Colonic mucosa (tissue), 4 donors: ENCODE data around the gene UPK3B. TPM values are rescaled to one million over a fixed set of nuclear protein-coding genes. Genes with fewer than 3 reads are reported as not detected.
"Not testable (repeated sequence)": the region's sequence is repeated elsewhere in the genome, so short reads cannot be mapped to it uniquely, and the experiment has no call there.

Experiments used
- DNase-seq: peaks from one replicate; pipeline ENCODE4 v3.0.0-alpha.2; 2020
- H3K27ac ChIP-seq: fragments of 200-600 bp; one replicate; pipeline ENCODE4 v1.8.0; 2021
- H3K27me3 ChIP-seq: fragments of 200-600 bp; one replicate; pipeline ENCODE4 v1.8.0; 2021
- H3K36me3 ChIP-seq: fragments of 200-600 bp; one replicate; pipeline ENCODE4 v1.8.0; 2021
- H3K4me1 ChIP-seq: fragments of 200-600 bp; one replicate; pipeline ENCODE4 v1.8.0; 2021; ENCODE audit warnings: mild to moderate bottlenecking
- H3K4me3 ChIP-seq: fragments of 200-600 bp; one replicate; pipeline ENCODE4 v1.8.0; 2021
- H3K9ac ChIP-seq, 2 donors: one replicate each; pipeline ENCODE4 v1.7.0; 2013; ENCODE audit warnings: control low read depth in 2 of 2, low read depth in 2 of 2, low read length in 2 of 2
- H3K9me3 ChIP-seq: fragments of 200-600 bp; one replicate; pipeline ENCODE4 v1.8.0; 2021
- intact Hi-C: fragments of 100-400 bp; cut with DNase I; formaldehyde crosslinking; loops from one replicate; pipeline ENCODE4 v1.14.1; 2022
- total RNA-seq, 2 donors: library from RNA; stranded (reverse); fragmentation: NEBNext Ultra II Directional in 1 of 2; extraction: Animal tissue kit (Norgen Biotek cat#: 25700) in 1 of 2; gene quantifications; one replicate each; pipeline ENCODE4 v1.2.1, GENCODE V29; 2021
- TF ChIP-seq, protein P1 (sequence below): fragments of 200-600 bp; IDR thresholded peaks from one replicate; pipeline ENCODE4 v1.8.0; 2022; ENCODE audit warnings: antibody characterized with exemption, mild to moderate bottlenecking
- donor health status: healthy.
- donor health status: DM: no; HTN: no; CAD: no.
- donor health status: DM: no; HTN: no; CAD: no.

Gene UPK3B
- total RNA-seq, 2 donors from 2014 or later = 0.72 to 2.6 TPM

DNA sequence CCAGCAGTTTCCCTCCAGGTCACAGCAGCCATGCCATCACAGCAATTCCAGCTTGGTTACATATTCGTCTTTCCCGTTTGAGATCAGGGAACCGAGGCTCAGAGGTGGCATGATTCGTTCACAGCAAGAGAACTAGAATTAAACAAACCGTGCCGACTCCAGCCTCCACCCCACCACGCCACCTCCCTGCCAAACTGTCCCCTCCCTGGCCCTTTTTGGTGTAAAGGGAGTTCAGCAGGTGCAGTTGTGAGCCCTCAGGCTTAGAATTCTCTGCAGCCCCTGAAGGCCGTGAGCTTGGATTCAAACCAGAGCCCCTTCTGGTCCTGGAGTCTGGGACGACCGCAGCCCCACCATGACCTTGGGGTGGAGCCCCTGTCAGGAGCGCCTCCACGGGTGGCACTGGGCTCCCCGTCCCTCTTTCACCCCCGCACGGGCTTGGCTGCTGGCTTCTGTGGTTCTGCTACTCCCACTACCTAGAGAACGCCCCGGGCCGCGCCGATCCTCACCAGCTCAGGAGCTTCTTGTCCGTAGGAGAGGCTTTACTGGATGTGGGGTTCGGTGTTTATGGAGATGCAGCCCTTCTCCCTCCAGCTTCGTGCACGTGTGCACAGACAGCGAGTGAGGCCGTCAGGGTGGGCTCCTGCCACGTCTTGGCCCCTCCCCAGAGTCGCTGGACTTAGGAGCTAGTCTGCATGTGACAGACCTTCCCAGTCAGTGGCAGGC lies 11.0 kb upstream of the UPK3B start:
- H3K4me1 ChIP-seq, intact Hi-C loops, H3K9me3 ChIP-seq, DNase-seq, H3K27ac ChIP-seq, H3K36me3 ChIP-seq, H3K27me3 ChIP-seq, H3K9ac ChIP-seq, H3K4me3 ChIP-seq: not testable (repeated sequence)

DNA sequence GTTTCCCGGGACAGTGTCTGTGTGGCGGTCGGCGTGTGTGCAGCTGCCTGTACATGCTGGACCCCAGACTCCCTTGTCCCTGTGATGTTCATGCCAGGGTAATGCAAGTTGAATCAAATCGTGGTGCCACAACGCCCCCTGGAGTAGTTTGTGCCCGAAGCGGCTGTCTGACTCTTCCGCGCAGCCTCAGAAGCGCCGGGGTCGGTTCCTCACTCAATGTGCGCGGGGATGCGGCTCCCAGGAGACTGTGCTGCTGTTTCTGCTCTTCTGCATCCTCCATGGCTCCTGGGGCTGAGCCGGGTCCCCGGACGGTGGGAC lies 10.5 kb upstream of the UPK3B start:
- not testable (repeated sequence) for H3K27ac ChIP-seq, H3K27me3 ChIP-seq, H3K9ac ChIP-seq, H3K9me3 ChIP-seq, H3K4me3 ChIP-seq, H3K36me3 ChIP-seq, DNase-seq, H3K4me1 ChIP-seq
- intact Hi-C loops = loop anchor here (10.0 kb wide), 1 partner anchor 495 kb away; no protein-coding TSS in a partner anchor

DNA sequence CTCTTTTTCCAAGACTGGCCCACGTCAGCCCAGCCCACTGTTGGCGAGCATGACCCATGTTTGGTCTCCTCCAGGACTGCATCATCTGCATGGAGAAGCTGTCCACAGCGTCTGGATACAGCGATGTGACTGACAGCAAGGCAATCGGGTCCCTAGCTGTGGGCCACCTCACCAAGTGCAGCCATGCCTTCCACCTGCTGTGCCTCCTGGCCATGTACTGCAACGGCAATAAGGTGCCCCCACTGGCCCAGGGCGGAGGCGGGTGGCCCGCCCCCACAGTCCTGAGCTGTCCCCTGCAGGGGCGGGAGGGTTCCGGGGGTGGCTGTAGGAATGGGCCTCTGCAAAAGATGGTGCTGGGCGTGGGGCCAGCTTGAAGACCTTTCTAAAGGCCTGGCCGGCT lies 8.1 kb upstream of the UPK3B start:
- intact Hi-C loops = loop anchor here (10.0 kb wide), 1 partner anchor 493 kb away; no protein-coding TSS in a partner anchor
- not testable (repeated sequence) for H3K4me1 ChIP-seq, H3K36me3 ChIP-seq, H3K27ac ChIP-seq, H3K9ac ChIP-seq, H3K27me3 ChIP-seq, DNase-seq, H3K4me3 ChIP-seq, H3K9me3 ChIP-seq

DNA sequence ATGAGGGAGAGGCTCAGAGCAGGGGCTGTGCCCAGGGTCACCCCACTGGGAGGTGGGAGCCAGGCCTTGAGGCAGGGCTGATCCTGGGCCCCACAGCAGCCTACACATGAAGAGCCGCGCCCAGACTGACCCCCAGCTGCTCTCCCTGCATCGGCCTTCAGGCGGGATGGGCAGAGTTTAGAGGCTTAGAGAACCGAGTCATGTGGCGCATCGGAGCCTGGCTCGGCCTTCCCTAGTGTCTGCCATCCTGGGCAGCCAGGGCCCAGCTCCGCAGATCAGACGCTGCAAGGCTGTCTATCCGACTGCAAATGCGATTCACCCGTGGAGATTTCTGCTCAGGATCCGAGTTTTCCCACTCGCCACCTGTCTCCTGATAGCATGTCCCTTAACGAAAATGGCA lies 7.5 kb upstream of the UPK3B start:
- H3K9me3 ChIP-seq, H3K4me3 ChIP-seq, H3K27ac ChIP-seq, H3K9ac ChIP-seq, H3K4me1 ChIP-seq, H3K36me3 ChIP-seq, DNase-seq, H3K27me3 ChIP-seq: not testable (repeated sequence)
- intact Hi-C loops = loop anchor here (10.0 kb wide), 1 partner anchor 492 kb away; no protein-coding TSS in a partner anchor

DNA sequence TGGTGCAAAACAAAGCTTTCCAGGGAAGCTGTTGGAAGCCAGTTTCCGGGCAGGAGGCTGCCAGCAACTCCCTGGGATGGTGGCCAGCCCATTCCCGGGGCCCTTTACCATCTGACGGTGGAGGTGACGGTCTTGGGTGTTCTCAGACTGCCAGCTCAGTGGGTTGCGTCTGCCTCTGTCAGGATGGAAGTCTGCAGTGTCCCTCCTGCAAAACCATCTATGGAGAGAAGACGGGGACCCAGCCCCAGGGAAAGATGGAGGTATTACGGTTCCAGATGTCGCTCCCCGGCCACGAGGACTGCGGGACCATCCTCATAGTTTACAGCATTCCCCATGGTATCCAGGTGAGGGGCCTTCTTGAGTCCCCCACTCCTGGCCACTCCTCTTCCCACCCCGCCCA lies 7.1 kb upstream of the UPK3B start:
- H3K27ac ChIP-seq, H3K9me3 ChIP-seq, H3K27me3 ChIP-seq, H3K9ac ChIP-seq, DNase-seq, H3K4me1 ChIP-seq, H3K36me3 ChIP-seq, H3K4me3 ChIP-seq: not testable (repeated sequence)
- intact Hi-C loops = loop anchor here (10.0 kb wide), 1 partner anchor 492 kb away; no protein-coding TSS in a partner anchor

DNA sequence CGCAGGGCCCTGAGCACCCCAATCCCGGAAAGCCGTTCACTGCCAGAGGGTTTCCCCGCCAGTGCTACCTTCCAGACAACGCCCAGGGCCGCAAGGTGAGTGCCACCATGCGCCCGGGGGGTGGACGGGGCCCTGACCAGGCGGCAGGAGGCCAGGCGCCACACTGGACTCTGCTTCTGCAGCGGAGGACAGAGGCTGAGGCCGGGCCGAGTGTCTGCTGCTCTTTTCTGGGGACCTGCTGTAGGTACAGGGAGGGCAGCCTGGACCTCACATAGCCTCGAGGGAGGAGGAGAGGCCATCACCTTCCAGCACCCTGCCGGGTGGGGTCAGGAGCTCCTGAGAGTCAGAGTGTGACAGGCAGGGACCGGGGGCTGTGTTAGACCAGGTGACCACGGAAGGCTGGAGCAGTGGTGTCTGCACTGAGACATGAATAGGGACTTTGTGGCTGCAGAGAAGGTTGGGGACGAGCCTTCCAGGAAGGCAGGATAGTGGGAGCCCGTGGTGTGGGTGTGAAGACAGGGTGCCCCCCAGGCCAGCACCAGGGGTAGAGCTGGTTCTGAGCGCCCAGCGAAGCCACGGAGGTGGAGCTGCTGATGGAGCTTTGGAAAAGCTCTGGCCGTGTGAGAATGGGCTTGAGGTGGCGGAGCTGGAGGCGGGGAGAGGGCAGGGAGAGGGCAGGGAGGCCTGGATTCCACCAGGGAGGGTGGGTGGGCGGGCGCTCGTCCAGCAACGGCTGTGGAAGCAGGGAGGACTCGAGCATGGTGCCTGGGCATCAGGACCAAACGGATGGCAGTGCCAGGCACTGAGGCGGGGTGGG lies 5.8 kb upstream of the UPK3B start:
- not testable (repeated sequence) for H3K9me3 ChIP-seq, DNase-seq, H3K27ac ChIP-seq, H3K4me3 ChIP-seq, H3K4me1 ChIP-seq, H3K9ac ChIP-seq, H3K27me3 ChIP-seq, H3K36me3 ChIP-seq
- intact Hi-C loops = loop anchor here (10.0 kb wide), 1 partner anchor 490 kb away; no protein-coding TSS in a partner anchor

DNA sequence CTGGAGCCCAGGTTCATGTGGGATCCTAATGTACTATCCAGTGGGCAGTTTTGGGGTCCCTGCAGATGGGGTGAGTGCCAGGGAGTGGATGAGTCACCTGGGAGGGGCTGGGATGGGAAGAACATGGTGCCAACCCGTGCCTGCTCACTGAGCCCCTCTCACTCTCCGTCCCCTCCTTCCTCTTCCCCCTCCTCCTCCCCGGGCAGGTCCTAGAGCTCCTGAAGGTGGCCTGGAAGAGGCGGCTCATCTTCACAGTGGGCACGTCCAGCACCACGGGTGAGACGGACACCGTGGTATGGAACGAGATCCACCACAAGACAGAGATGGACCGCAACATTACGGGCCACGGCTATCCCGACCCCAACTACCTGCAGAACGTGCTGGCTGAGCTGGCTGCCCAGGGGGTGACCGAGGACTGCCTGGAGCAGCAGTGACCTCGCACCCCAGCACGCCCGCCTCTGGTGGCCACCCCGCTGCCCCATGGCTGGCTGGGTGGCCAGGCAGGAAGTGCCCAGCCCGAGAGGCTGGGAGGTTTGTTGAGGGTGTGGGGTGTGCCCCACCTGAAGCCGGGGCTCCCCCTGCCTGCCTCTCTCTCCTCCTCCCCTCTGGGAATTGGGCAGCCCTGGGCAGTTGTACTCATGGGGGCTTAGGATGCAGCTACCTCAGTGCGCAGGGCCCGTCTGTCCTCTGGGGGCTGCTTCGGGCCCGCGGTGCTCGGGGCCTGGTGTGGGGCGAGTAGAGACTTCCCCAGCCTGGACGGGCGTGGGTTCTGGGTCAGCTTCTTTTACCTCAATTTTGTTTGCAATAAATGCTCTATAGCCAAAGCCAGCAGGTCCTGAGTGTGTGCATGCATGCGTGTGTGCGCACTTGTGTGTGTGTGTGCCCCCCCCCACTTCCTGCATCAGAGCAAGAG lies 4.9 kb upstream of the UPK3B start:
- TF ChIP-seq, protein P1, sequence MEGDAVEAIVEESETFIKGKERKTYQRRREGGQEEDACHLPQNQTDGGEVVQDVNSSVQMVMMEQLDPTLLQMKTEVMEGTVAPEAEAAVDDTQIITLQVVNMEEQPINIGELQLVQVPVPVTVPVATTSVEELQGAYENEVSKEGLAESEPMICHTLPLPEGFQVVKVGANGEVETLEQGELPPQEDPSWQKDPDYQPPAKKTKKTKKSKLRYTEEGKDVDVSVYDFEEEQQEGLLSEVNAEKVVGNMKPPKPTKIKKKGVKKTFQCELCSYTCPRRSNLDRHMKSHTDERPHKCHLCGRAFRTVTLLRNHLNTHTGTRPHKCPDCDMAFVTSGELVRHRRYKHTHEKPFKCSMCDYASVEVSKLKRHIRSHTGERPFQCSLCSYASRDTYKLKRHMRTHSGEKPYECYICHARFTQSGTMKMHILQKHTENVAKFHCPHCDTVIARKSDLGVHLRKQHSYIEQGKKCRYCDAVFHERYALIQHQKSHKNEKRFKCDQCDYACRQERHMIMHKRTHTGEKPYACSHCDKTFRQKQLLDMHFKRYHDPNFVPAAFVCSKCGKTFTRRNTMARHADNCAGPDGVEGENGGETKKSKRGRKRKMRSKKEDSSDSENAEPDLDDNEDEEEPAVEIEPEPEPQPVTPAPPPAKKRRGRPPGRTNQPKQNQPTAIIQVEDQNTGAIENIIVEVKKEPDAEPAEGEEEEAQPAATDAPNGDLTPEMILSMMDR = no peak
- DNase-seq = no peak
- H3K36me3 ChIP-seq = no peaks in the 10 kb centered on the region
- H3K9me3 ChIP-seq = no peaks in the 10 kb centered on the region
- intact Hi-C loops = loop anchor here (10.0 kb wide), 1 partner anchor 489 kb away; no protein-coding TSS in a partner anchor
- H3K9ac ChIP-seq = no peak overlapping the region
- no peak overlapping the region for H3K4me3 ChIP-seq
- no peaks in the 10 kb centered on the region for H3K27me3 ChIP-seq
- no peaks in the 10 kb centered on the region for H3K4me1 ChIP-seq
- H3K27ac ChIP-seq = no peak overlapping the region

DNA sequence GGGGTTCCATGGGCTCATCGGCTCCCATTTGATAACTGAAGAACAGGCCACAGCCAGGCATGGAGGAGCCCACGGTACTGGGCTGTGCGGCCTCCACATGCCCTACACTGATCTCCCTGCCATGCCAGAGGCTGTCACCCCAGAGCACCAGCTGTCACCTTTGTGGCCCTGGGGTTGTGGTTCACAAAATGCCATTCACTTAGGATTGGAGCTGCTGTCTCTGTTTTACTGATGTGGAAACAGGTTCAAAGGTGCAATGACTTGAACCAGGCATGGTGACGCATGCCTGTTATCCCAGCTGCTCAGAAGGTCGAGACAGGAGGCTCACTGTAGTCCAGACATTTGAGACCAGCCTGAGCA lies 4.3 kb upstream of the UPK3B start:
- TF ChIP-seq, protein P1 = no peak
- DNase-seq = no peak
- Histone ChIP-seq H3K9ac (no peak overlapping the region), H3K27me3 (no peaks in the 10 kb centered on the region), H3K4me1 (no peaks in the 10 kb centered on the region), H3K36me3 (no peaks in the 10 kb centered on the region), H3K4me3 (no peak overlapping the region), H3K9me3 (no peaks in the 10 kb centered on the region), H3K27ac (no peak overlapping the region)
- intact Hi-C loops = loop anchor here (10.0 kb wide), 1 partner anchor 489 kb away; no protein-coding TSS in a partner anchor

DNA sequence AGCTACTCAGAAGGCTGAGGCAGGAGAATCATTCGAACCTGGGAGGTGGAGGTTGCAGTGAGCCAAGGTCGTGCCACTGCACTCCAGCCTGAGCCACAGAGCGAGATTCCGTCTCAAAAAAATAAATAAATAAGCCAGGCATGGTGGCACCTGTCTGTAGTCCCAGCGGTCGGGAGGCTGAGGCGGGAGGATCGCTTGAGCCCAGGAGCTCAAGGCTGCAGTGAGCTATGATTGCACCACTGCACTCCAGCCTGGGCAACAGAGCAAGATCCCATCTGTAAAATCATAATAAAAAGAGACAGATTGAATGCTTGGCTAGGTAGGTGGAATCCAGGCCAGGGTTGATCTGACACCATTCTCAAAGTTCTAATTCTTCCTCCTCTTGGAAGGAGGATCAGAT lies 3.7 kb upstream of the UPK3B start:
- not testable (repeated sequence) for H3K4me3 ChIP-seq, H3K27ac ChIP-seq, H3K36me3 ChIP-seq, H3K9me3 ChIP-seq, H3K9ac ChIP-seq, DNase-seq, H3K4me1 ChIP-seq, H3K27me3 ChIP-seq
- intact Hi-C loops = loop anchor here (10.0 kb wide), 1 partner anchor 488 kb away; no protein-coding TSS in a partner anchor
